Stomach (tissue), 9 donors: Measurements from ENCODE around the gene IL4R. TPM values are rescaled to one million over a fixed set of nuclear protein-coding genes. Genes with fewer than 3 reads are reported as not detected.
A peak's percentile ranks its signal among the peaks of the same experiment; 100 is the strongest.

Source experiments
- DNase-seq, 2 donors: peaks; one replicate each; pipeline versions ENCODE4 v3.0.0 to v3.0.0-alpha.2; 2013 to 2019
- H3K27ac ChIP-seq, 5 donors: fragments of 200-600 bp in 4 of 5; sonication (generic) in 4 of 5; one replicate each; pipeline ENCODE4 v1.5.1; 2013 to 2019; ENCODE audit warnings: mild to moderate bottlenecking in 1 of 5, moderate library complexity in 1 of 5
- H3K27me3 ChIP-seq, 3 donors: fragments of 200-600 bp; sonication (generic); one replicate each; pipeline ENCODE4 v1.5.1; 2017 to 2019; ENCODE audit warnings: mixed run types in 1 of 3
- H3K36me3 ChIP-seq, 4 donors: fragments of 200-600 bp; sonication (generic); 1 replicate in 3 of 4; 2 replicates in 1 of 4; pipeline ENCODE4 v1.5.1; 2016 to 2019
- H3K4me1 ChIP-seq, 4 donors: fragments of 200-600 bp; sonication (generic); one replicate each; pipeline ENCODE4 v1.5.1; 2016 to 2019
- H3K4me3 ChIP-seq, 4 donors: fragments of 200-600 bp; sonication (generic) in 3 of 4; one replicate each; pipeline ENCODE4 v1.5.1; 2016 to 2019; ENCODE audit warnings: mild to moderate bottlenecking in 1 of 4
- H3K9me3 ChIP-seq, 4 donors: fragments of 200-600 bp; sonication (generic); one replicate each; pipeline ENCODE4 v1.5.1; 2016 to 2019
- EP300 ChIP-seq: sonication (generic); formaldehyde crosslinking; IDR thresholded peaks from one replicate; pipeline ENCODE4 v1.6.1; 2017; ENCODE audit warnings: antibody characterized with exemption
- POLR2A ChIP-seq, 4 donors: fragments of 450-650 bp; IDR thresholded peaks; one replicate each; pipeline ENCODE4 v1.6.1; 2016; ENCODE audit warnings: antibody characterized with exemption in 4 of 4, control low read depth in 2 of 4, mild to moderate bottlenecking in 1 of 4, moderate library complexity in 1 of 4
- POLR2AphosphoS5 ChIP-seq, 3 donors: sonication (generic); formaldehyde crosslinking; IDR thresholded peaks; one replicate each; pipeline ENCODE4 v1.6.1; 2016; ENCODE audit warnings: antibody characterized with exemption in 3 of 3
- WGBS, 5 donors: extraction: QIAGEN DNeasy Blood & Tissue Kit in 3 of 5; methylation state at CpG; one replicate each; pipeline versions ENCODE4 v1.1.5 to v1.1.7; 2013 to 2018; 5-methylcytosine and 5-hydroxymethylcytosine counted together
- intact Hi-C: fragments of 100-400 bp; cut with DNase I; formaldehyde crosslinking; loops from one replicate; pipeline ENCODE4 v1.15.1; 2023; ENCODE audit warnings: low total_unique reads
- polyA plus RNA-seq, 3 donors: library from polyadenylated mRNA; stranded (reverse); fragments of 200-250 nt; gene quantifications; one replicate each; pipeline ENCODE4 v1.2.3, GENCODE V29; 2013
- total RNA-seq, 5 donors: library from RNA; depleted of rRNA; stranded (reverse); fragments of >200 nt; gene quantifications; one replicate each; pipeline versions ENCODE4 v1.1.0 to v1.2.3, GENCODE V29; 2014 to 2016
- TF ChIP-seq, protein P1 (sequence below), 7 experiments: fragments of 450-650 bp in 4 of 7; fragments of 200-600 bp in 3 of 7; sonication (generic) in 3 of 7; IDR thresholded peaks; one replicate each; pipeline ENCODE4 v1.5.1; 2016 to 2019; ENCODE audit warnings: antibody characterized with exemption in 7 of 7, control low read depth in 2 of 7, mild to moderate bottlenecking in 1 of 7
- donor health status: healthy with polysubstance abuse.
- donor health status: Bipolar disorder and iron deficiency.
- donor health status: healthy.

Gene IL4R
- total and polyA plus RNA-seq, 8 donors: 17.4 to 120 (median 52.4) TPM

DNA sequence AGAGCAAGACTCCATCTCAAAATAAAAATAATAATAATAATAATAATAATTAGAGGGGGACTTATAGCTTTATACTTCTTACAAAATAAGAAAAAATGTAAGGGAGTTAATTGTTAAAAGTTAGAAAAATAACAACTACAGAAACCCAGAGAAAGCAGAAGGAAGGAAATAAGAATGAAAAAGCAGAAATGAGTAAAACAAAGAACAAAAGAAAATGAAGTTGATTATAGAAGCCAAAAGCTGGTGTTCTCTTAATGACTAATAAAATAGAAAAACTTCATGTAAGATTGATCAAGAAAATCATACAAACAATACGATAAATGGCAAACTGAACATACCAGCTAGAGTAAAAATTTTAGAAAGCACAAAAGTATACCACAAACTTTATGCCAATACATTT, 38.4 kb upstream of the IL4R start:
- intact Hi-C loops: no loop called here
- WGBS, 5 donors: 78 to 85% (median 81%) methylated on average over 1 of the region's 1 CpG
- TF ChIP-seq POLR2AphosphoS5 (IDR thresholded peaks at IDR 0.05) (no peak), EP300 (no peak), POLR2A (IDR thresholded peaks at IDR 0.05) (no peak)
- TF ChIP-seq, protein P1, sequence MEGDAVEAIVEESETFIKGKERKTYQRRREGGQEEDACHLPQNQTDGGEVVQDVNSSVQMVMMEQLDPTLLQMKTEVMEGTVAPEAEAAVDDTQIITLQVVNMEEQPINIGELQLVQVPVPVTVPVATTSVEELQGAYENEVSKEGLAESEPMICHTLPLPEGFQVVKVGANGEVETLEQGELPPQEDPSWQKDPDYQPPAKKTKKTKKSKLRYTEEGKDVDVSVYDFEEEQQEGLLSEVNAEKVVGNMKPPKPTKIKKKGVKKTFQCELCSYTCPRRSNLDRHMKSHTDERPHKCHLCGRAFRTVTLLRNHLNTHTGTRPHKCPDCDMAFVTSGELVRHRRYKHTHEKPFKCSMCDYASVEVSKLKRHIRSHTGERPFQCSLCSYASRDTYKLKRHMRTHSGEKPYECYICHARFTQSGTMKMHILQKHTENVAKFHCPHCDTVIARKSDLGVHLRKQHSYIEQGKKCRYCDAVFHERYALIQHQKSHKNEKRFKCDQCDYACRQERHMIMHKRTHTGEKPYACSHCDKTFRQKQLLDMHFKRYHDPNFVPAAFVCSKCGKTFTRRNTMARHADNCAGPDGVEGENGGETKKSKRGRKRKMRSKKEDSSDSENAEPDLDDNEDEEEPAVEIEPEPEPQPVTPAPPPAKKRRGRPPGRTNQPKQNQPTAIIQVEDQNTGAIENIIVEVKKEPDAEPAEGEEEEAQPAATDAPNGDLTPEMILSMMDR (IDR thresholded peaks at IDR 0.05): no peak

DNA sequence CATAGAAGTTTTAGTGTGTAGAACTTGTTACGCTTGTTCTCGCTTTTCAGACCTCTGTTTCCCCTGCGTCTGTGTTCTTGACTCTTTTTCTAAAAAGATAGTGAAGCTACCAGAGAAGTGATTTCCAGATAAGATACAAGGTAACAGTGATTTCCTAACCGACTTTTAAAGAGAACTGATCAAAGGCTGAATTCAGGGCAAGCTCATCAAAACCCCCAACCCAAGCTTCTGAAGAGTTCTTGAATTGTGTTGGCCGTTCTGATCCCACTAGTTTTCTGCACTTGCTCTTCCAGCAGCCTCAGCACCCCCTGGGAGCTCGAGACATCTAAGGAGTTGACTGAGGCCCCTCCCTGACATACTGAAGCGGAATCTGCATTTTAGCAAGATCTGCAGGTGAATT, 32.5 kb upstream of the IL4R start:
- Histone ChIP-seq H3K4me1 (peaks cover 0 to 4% (median 0%) of the 10 kb centered on the region in 4 donors), H3K4me3 (no peak overlapping the region), H3K9me3 (no peaks in the 10 kb centered on the region), H3K27ac (no peak overlapping the region), H3K27me3 (no peaks in the 10 kb centered on the region), H3K36me3 (no peaks in the 10 kb centered on the region)
- DNase-seq: no peak
- no peak for TF ChIP-seq EP300
- TF ChIP-seq, protein P1 (IDR thresholded peaks at IDR 0.05): no peak
- TF ChIP-seq POLR2AphosphoS5 (IDR thresholded peaks at IDR 0.05): no peak
- no peak for TF ChIP-seq POLR2A (IDR thresholded peaks at IDR 0.05)
- intact Hi-C loops: no loop called here
- WGBS, 5 donors: 52 to 68% (median 59%) methylated on average over 7 of the region's 7 CpGs

More for the DNA sequence above, 38.4 kb upstream of the IL4R start:
- Histone ChIP-seq H3K9me3 (no peaks in the 10 kb centered on the region), H3K27me3 (no peaks in the 10 kb centered on the region), H3K4me3 (no peak overlapping the region), H3K36me3 (no peaks in the 10 kb centered on the region), H3K4me1 (no peaks in the 10 kb centered on the region), H3K27ac (no peak overlapping the region)
- no peak for DNase-seq

DNA sequence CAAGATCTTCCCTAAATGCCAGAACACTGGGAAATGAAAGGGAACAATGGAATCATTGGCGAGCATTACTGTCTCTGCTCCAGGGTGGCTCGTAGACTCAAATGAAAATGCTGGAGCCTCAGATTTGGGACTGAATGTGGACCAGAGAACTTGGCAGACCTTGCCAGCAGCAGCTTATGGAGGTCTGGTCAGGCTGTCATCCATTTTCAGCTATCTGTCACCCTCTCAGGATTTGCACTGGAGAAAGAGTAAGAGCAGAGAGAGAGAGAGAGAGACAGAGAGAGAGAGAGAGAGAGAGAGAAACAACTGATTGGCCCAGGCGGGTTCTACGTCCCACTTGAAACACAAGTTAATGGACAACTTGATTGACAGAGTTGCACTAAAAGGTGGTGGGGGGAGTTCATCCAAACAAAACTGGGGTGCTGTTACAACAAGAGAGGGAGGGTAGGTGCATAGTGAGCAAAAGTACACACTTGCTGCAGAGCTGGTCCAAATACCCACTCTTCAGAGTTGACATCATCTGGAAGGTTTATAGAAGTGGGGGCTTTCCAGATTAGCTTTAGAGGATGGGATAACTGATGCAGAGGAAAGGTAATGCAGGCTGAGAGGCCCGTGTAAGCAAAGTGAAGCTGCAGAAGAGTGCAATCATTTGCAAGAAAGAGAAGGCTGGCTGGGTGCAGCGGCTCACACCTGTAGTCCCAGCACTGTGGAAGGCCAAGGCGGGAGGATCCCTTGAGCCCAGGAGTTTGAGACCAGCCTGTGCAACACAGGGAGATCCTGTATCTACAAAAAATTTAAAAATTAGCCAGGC, 28.7 kb upstream of the IL4R start:
- Histone ChIP-seq H3K4me3 (no peak overlapping the region), H3K4me1 (peaks cover 0 to 4% (median 0%) of the 10 kb centered on the region in 4 donors), H3K27ac (peak overlapping the region in 1 of 5 donors; percentile 72), H3K36me3 (no peaks in the 10 kb centered on the region), H3K27me3 (no peaks in the 10 kb centered on the region), H3K9me3 (no peaks in the 10 kb centered on the region)
- intact Hi-C loops: no loop called here
- 74 to 86% (median 78%) methylated on average over 7 of the region's 7 CpGs for WGBS, 5 donors
- no peak for DNase-seq
- TF ChIP-seq POLR2AphosphoS5 (IDR thresholded peaks at IDR 0.05): no peak
- TF ChIP-seq, protein P1 (IDR thresholded peaks at IDR 0.05): no peak
- no peak for TF ChIP-seq EP300
- no peak for TF ChIP-seq POLR2A (IDR thresholded peaks at IDR 0.05)

DNA sequence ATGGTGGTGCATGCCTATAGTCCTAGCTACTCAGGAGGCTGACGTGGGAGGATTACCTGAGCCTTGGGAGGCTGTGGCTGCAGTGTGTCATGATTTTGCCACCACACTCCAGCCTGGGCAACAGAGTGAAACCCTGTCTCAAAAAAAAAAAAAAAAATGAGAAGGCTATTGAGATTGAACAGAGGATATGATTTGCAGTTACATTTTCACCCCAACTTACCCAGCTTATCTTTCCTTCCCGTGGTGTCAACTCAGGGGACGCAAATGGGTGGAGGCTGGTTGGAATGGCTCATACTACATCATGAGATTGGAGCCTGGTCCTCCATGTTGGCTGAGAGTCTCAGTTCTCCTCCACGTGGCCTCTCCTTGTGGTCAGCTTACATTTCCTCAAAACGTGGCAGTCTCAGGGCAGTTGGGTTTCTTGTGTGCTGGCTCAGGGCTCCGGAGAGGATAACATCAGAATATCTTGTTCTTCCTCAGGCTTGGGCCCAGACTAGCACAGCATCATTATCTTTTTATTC, 28.0 kb upstream of the IL4R start:
- H3K27ac ChIP-seq: peak overlapping the region in 2 of 5 donors; percentile 41 to 72
- DNase-seq: no peak

More for the DNA sequence above, 28.0 kb upstream of the IL4R start:
- H3K9me3 ChIP-seq: no peaks in the 10 kb centered on the region
- no peak overlapping the region for H3K4me3 ChIP-seq
- no peaks in the 10 kb centered on the region for H3K27me3 ChIP-seq
- TF ChIP-seq POLR2AphosphoS5 (IDR thresholded peaks at IDR 0.05): no peak
- TF ChIP-seq POLR2A (IDR thresholded peaks at IDR 0.05): no peak
- no peak for TF ChIP-seq EP300
- TF ChIP-seq, protein P1 (IDR thresholded peaks at IDR 0.05): no peak
- WGBS, 5 donors: 74 to 87% (median 79%) methylated on average over 6 of the region's 6 CpGs
- H3K4me1 ChIP-seq: peaks cover 0 to 4% (median 0%) of the 10 kb centered on the region in 4 donors
- intact Hi-C loops: no loop called here
- no peaks in the 10 kb centered on the region for H3K36me3 ChIP-seq
